Body of pancreas (tissue), 4 donors: Measurements from ENCODE around the gene SIM1. TPM values are rescaled to one million over a fixed set of nuclear protein-coding genes. Genes with fewer than 3 reads are reported as not detected.

ENCODE experiments used
- ATAC-seq: fragments of 150-250 bp; one replicate; pipeline ENCODE4 v1.9.1; 2016
- DNase-seq, 4 donors: peaks; one replicate each; pipeline ENCODE4 v3.0.0-alpha.2; 2019
- H3K27ac ChIP-seq, 4 donors: fragments of 200-600 bp; sonication (generic); 1 replicate in 3 of 4; 2 replicates in 1 of 4; pipeline versions ENCODE4 v1.5.1 to v1.6.1; 2016 to 2019; ENCODE audit warnings: mild to moderate bottlenecking in 1 of 4, mixed read lengths in 1 of 4, moderate library complexity in 1 of 4
- H3K27me3 ChIP-seq, 2 donors: fragments of 200-600 bp; sonication (generic); one replicate each; pipeline ENCODE4 v1.6.0; 2016; ENCODE audit warnings: mild to moderate bottlenecking in 1 of 2
- H3K36me3 ChIP-seq, 2 donors: fragments of 200-600 bp; sonication (generic); replicated peaks in 1 of 2; 2 replicates each; pipeline ENCODE4 v1.5.1; 2016; ENCODE audit warnings: low read depth in 2 of 2; ENCODE audit not compliant: insufficient read depth in 1 of 2
- H3K4me1 ChIP-seq: fragments of 200-600 bp; sonication (generic); one replicate; pipeline ENCODE4 v1.6.0; 2016
- H3K4me3 ChIP-seq, 2 donors: fragments of 200-600 bp; sonication (generic); 1 replicate in 1 of 2; 2 replicates in 1 of 2; pipeline ENCODE4 v1.5.1; 2016 to 2019
- H3K9me3 ChIP-seq, 3 donors: fragments of 200-600 bp; sonication (generic); 1 replicate in 2 of 3; 2 replicates in 1 of 3; pipeline ENCODE4 v1.5.1; 2016
- CTCF ChIP-seq, 7 experiments: fragments of 450-650 bp in 4 of 7; fragments of 200-600 bp in 3 of 7; sonication (generic) in 3 of 7; IDR thresholded peaks; one replicate each; pipeline ENCODE4 v1.5.1; 2016 to 2019; ENCODE audit warnings: antibody characterized with exemption in 7 of 7
- POLR2A ChIP-seq, 3 donors: fragments of 450-650 bp; IDR thresholded peaks; one replicate each; pipeline ENCODE4 v1.6.1; 2016; ENCODE audit warnings: antibody characterized with exemption in 3 of 3, mild to moderate bottlenecking in 2 of 3
- WGBS, 2 donors: methylation state at CpG; one replicate each; pipeline ENCODE4 v1.1.5; 2017; 5-methylcytosine and 5-hydroxymethylcytosine counted together
- intact Hi-C: fragments of 100-400 bp; cut with DNase I; formaldehyde crosslinking; loops from one replicate; pipeline ENCODE4 v1.15.1; 2023
- total RNA-seq, 2 donors: library from RNA; depleted of rRNA; stranded (reverse); fragments of >200 nt; gene quantifications; one replicate each; pipeline ENCODE4 v1.1.0, GENCODE V29; 2016

Gene SIM1
- total RNA-seq, 2 donors from 2014 or later = 3.6 to 6.9 TPM

GRCh38 chr6:100456908-100457235 lies 7.8 kb downstream of the SIM1 start:
- Histone ChIP-seq H3K4me3 (no peak overlapping the region), H3K27ac (peak overlapping the region in 3 of 4 donors; percentile 78 to 93 (median 87)), H3K9me3 (no peaks in the 10 kb centered on the region), H3K27me3 (peaks cover 0 to 22% of the 10 kb centered on the region in 2 donors), H3K36me3 (no peaks in the 10 kb centered on the region), H3K4me1 (peaks cover 27% of the 10 kb centered on the region)
- intact Hi-C loops = no loop called here
- DNase-seq (no peak), ATAC-seq (no peak)
- TF ChIP-seq CTCF (IDR thresholded peaks at IDR 0.05) (no peak), POLR2A (IDR thresholded peaks at IDR 0.05) (no peak)
- 40 to 60% methylated on average over 8 of the region's 8 CpGs for WGBS, 2 donors

GRCh38 chr6:100456141-100456907 lies 8.4 kb downstream of the SIM1 start:
- intact Hi-C loops = no loop called here
- peaks cover 24% of the 10 kb centered on the region for H3K4me1 ChIP-seq
- H3K4me3 ChIP-seq = no peak overlapping the region
- no peaks in the 10 kb centered on the region for H3K9me3 ChIP-seq
- H3K27ac ChIP-seq = peak overlapping the region; percentile 73 to 93 (median 82)
- 5 to 11% methylated on average over 20 to 24 of the region's 24 CpGs for WGBS, 2 donors
- DNase-seq = no peak
- TF ChIP-seq CTCF (IDR thresholded peaks at IDR 0.05) (no peak), POLR2A (IDR thresholded peaks at IDR 0.05) (no peak)
- peaks cover 0 to 21% of the 10 kb centered on the region in 2 donors for H3K27me3 ChIP-seq
- peak; percentile 1 for ATAC-seq
- H3K36me3 ChIP-seq = no peaks in the 10 kb centered on the region

DNA sequence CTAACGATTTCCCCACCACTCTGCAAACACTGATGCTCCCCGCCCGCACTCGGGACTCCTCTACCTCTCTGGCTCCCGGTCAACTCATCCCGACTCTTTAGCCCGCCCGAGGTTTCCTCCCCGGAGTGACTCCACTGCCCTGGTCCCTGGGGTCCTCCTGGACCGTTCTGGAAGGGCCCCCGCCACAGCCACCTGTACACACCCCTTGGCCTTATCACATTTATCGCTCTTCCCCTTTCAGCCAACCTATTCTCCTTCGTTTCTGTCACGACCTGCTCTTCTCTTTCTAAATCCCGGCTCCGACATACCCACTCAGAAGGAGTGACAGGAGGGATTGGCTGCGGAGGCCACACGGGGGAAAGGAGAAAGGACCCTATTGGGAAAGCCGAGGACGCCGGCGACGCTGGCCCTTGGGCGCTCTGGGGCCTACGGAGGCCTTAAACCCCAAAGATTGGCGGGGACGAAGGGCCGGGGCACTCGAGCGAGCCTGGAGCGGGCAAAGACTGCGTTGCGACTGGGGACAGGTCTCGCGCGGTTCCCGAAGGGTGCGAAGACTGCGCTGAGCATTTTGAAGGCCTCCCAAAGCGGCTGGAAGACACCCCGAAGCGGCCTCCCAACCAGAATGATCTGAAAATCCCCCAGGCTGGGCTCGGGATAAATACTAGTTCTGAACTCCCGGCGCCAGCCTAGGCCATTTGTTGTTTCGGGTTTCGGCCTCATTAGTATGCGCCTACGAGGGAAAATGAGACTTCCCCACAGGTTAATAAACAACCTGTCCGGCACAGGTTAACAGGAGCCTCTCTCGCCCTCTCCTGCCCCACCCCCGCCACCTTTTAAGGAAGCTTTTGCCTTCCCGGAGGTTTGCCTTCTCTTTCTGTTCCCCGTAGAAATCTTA lies 9.2 kb downstream of the SIM1 start:
- DNase-seq = peak; percentile 61 to 84 (median 73)
- ATAC-seq = peak; percentile 78
- H3K9me3 ChIP-seq = no peaks in the 10 kb centered on the region
- TF ChIP-seq CTCF (IDR thresholded peaks at IDR 0.05) (no peak), POLR2A (IDR thresholded peaks at IDR 0.05) (peak; percentile 14 to 70 (median 63))
- peak overlapping the region; percentile 73 to 93 (median 82) for H3K27ac ChIP-seq
- peaks cover 0 to 13% of the 10 kb centered on the region in 2 donors for H3K27me3 ChIP-seq
- H3K4me1 ChIP-seq = peaks cover 22% of the 10 kb centered on the region
- intact Hi-C loops = no loop called here
- no peaks in the 10 kb centered on the region for H3K36me3 ChIP-seq
- H3K4me3 ChIP-seq = no peak overlapping the region
- 6 to 16% methylated on average over 37 to 54 of the region's 54 CpGs for WGBS, 2 donors

DNA sequence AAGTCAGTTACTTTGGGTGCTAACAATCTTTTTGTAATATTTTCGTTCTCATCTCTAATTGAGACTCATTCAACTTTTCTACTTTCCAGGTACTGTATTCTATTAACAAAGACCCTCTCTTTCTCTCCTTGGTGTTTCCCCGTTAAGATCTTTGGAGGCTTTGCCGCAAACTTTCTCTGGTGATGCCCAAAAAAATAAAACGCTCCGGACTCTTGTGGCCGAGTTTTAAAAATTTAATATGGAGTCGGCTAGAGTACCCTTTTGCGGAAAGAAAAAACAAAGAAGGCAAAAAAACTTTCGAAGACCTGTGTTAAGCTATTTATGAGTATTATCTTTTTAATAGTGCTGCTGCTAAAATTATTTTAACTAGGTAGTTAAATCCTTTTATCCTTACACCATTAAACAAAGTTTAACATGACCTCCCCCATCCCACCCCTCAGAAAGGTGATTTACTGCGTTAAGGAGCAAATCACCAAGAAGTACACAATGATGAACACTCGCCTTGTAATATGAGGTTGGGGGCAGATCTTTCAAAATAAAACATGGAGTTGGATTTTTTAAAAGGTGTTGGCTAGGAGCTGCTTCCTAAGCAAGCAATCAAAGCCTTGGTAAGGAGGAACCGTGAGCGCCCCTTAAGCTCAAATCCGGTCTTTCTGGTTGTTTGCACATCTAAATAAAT lies 10.0 kb downstream of the SIM1 start:
- peak overlapping the region; percentile 73 to 93 (median 82) for H3K27ac ChIP-seq
- no peak for TF ChIP-seq CTCF (IDR thresholded peaks at IDR 0.05)
- H3K4me1 ChIP-seq = peaks cover 22% of the 10 kb centered on the region
- H3K9me3 ChIP-seq = no peaks in the 10 kb centered on the region
- no peak for ATAC-seq
- H3K27me3 ChIP-seq = peaks cover 0 to 13% of the 10 kb centered on the region in 2 donors
- 27 to 47% methylated on average over 14 of the region's 14 CpGs for WGBS, 2 donors
- DNase-seq = no peak
- no peaks in the 10 kb centered on the region for H3K36me3 ChIP-seq
- intact Hi-C loops = no loop called here
- no peak overlapping the region for H3K4me3 ChIP-seq
